Gastrocnemius medialis (tissue), 4 donors: ENCODE results near the gene FBXW10. TPM values are rescaled to one million over a fixed set of nuclear protein-coding genes. Genes with fewer than 3 reads are reported as not detected.
"Not testable (repeated sequence)": the region's sequence is repeated elsewhere in the genome, so short reads cannot be mapped to it uniquely, and the experiment has no call there.

Experiments
- ATAC-seq, 2 donors: fragments of 150-250 bp; one replicate each; pipeline ENCODE4 v1.9.1; 2016
- DNase-seq, 2 donors: peaks; one replicate each; pipeline ENCODE4 v3.0.0-alpha.2; 2019
- H3K27ac ChIP-seq, 4 donors: fragments of 200-600 bp; sonication (generic); 1 replicate in 1 of 4; 2 replicates in 3 of 4; pipeline ENCODE4 v1.5.1; 2016 to 2018; ENCODE audit warnings: mild to moderate bottlenecking in 2 of 4, moderate library complexity in 1 of 4
- H3K27me3 ChIP-seq, 3 donors: fragments of 200-600 bp; sonication (generic) in 2 of 3; 1 replicate in 1 of 3; 2 replicates in 2 of 3; pipeline versions ENCODE4 v1.5.1 to v1.6.0; 2016 to 2019; ENCODE audit warnings: mild to moderate bottlenecking in 1 of 3, moderate library complexity in 1 of 3
- H3K36me3 ChIP-seq, 2 donors: fragments of 200-600 bp; sonication (generic) in 1 of 2; one replicate each; pipeline ENCODE4 v1.5.1; 2017 to 2018
- H3K4me1 ChIP-seq, 2 donors: fragments of 200-600 bp; sonication (generic) in 1 of 2; one replicate each; pipeline ENCODE4 v1.5.1; 2016 to 2017; ENCODE audit warnings: mild to moderate bottlenecking in 2 of 2
- H3K4me3 ChIP-seq, 4 donors: fragments of 200-600 bp; sonication (generic) in 3 of 4; 1 replicate in 1 of 4; 2 replicates in 3 of 4; pipeline ENCODE4 v1.5.1; 2016 to 2019; ENCODE audit warnings: mild to moderate bottlenecking in 2 of 4
- H3K9me3 ChIP-seq, 3 donors: fragments of 200-600 bp; sonication (generic) in 2 of 3; 1 replicate in 1 of 3; 2 replicates in 2 of 3; pipeline ENCODE4 v1.5.1; 2016 to 2019
- CTCF ChIP-seq, 5 experiments: fragments of 450-650 bp in 3 of 5; fragments of 200-600 bp in 2 of 5; sonication (generic) in 2 of 5; IDR thresholded peaks in 4 of 5; conservative IDR thresholded peaks in 1 of 5; 1 replicate in 4 of 5; 2 replicates in 1 of 5; pipeline ENCODE4 v1.5.1; 2016 to 2019; ENCODE audit warnings: antibody characterized with exemption in 5 of 5, mild to moderate bottlenecking in 3 of 5, moderate library complexity in 3 of 5
- in situ Hi-C, 4 donors: fragments of 200-750 bp; cut with MboI; loops; one replicate each; pipeline versions ENCODE4 v1.15.0 to v1.8.0; 2017; ENCODE audit warnings: low sequenced_read_pairs in 4 of 4
- intact Hi-C: fragments of 100-400 bp; cut with DNase I; formaldehyde crosslinking; loops from one replicate; pipeline ENCODE4 v1.15.1; 2023; ENCODE audit warnings: low total_unique reads
- total RNA-seq, 4 donors: library from RNA; depleted of rRNA; stranded (reverse); fragments of >200 nt; gene quantifications; one replicate each; pipeline versions ENCODE4 v1.1.0 to v1.2.3, GENCODE V29; 2016

Gene FBXW10
- total RNA-seq, 4 donors from 2014 or later = 0.09 to 0.56 (median 0.41) TPM

GRCh38 chr17:18816489-18817371 is 72.9 kb downstream of the FBXW10 start:
- TF ChIP-seq CTCF (IDR thresholded peaks at IDR 0.05 in 4 of 5, conservative IDR thresholded peaks at IDR 0.05 in 1 of 5) = peak in 4 of 5 experiments; percentile 30 to 64 (median 50)
- in situ Hi-C loops = loop anchor here in 1 of 4 donors (25.0 kb wide), 1 partner anchor 196 kb away; the partner anchor contains the start of gene FAM83G
- H3K4me1 ChIP-seq, intact Hi-C loops, H3K27me3 ChIP-seq, H3K36me3 ChIP-seq, H3K27ac ChIP-seq, DNase-seq, H3K9me3 ChIP-seq, H3K4me3 ChIP-seq: not testable (repeated sequence)
- ATAC-seq = peak in 1 of 2 donors; percentile 55

DNA sequence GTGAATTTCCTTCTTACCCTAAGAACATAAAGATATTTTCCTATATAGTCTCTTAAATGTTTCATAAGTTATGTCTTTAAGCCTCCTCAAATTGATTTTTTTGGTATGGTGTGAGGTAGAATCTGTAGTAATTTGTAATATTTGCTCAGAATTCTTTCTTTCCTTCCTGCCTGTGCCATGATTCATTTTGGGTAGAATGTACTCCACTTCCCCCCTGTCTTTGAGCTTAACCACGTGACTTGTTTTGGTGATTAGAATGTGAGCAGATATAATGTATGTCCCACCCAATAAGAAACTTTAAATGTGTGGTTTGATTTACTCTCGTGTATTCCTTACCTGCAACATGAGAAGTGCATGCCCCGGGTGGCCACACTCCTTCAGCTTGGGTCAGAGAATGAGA is 77.6 kb downstream of the FBXW10 start:
- DNase-seq, ATAC-seq, H3K36me3 ChIP-seq, H3K4me3 ChIP-seq, H3K27me3 ChIP-seq, H3K9me3 ChIP-seq, H3K4me1 ChIP-seq, intact Hi-C loops, H3K27ac ChIP-seq: not testable (repeated sequence)
- in situ Hi-C loops = loop anchor here in 1 of 4 donors (25.0 kb wide), 1 partner anchor 191 kb away; the partner anchor contains the start of gene FAM83G

DNA sequence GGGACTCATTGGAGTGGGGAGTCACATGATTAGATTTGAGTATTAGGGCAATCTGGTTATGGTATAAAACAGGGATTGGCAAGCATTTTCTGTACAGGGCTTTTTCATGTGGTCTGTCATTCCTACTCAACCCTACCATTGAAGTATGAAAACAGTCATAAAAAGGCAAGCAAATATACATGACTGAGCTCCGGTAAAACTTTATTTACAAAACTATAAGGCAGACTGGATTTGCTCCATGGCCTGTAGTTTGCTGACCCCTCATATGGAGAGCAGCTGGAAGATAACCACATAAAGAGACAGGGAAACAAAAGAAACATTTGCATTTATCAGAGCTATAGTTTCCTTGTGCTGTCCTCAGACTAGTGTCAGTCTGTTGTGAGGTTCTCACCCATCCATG is 83.8 kb downstream of the FBXW10 start:
- ATAC-seq, H3K27me3 ChIP-seq, H3K4me3 ChIP-seq, DNase-seq, intact Hi-C loops, H3K36me3 ChIP-seq, in situ Hi-C loops, H3K4me1 ChIP-seq, H3K9me3 ChIP-seq, H3K27ac ChIP-seq: not testable (repeated sequence)

Other genes starting within 250 kb of the FBXW10 start
- gene TBC1D28, start 99.7 kb upstream of the FBXW10 start, total RNA-seq = not detected
- gene FOXO3B, start 61.7 kb upstream of the FBXW10 start, total RNA-seq = 10 to 100 TPM in 1 of 4 donors, 1 to 10 TPM in 3; 2.3 to 10.7 (median 4.8) TPM
- gene TVP23B, start 37.1 kb downstream of the FBXW10 start, total RNA-seq = 10 to 100 TPM; 12.9 to 22.0 (median 19.0) TPM
- 10 to 100 TPM in 2 of 4 donors, 1 to 10 TPM in 2; 7.9 to 15.8 (median 10.3) TPM for gene PRPSAP2, start 114.1 kb downstream of the FBXW10 start, total RNA-seq
- not detected for gene SLC5A10, start 208.1 kb downstream of the FBXW10 start, total RNA-seq